GM21447 (cell line): Measurements from ENCODE around the gene SRRM1.
"Not testable (repeated sequence)": the region's sequence is repeated elsewhere in the genome, so short reads cannot be mapped to it uniquely, and the experiment has no call there.

Experiments used
- ATAC-seq: cut with Tn5 transposase; IDR thresholded peaks from one replicate; pipeline ENCODE4 v1.9.1; 2021; ENCODE audit not compliant: unreplicated experiment

The SRRM1 gene

DNA sequence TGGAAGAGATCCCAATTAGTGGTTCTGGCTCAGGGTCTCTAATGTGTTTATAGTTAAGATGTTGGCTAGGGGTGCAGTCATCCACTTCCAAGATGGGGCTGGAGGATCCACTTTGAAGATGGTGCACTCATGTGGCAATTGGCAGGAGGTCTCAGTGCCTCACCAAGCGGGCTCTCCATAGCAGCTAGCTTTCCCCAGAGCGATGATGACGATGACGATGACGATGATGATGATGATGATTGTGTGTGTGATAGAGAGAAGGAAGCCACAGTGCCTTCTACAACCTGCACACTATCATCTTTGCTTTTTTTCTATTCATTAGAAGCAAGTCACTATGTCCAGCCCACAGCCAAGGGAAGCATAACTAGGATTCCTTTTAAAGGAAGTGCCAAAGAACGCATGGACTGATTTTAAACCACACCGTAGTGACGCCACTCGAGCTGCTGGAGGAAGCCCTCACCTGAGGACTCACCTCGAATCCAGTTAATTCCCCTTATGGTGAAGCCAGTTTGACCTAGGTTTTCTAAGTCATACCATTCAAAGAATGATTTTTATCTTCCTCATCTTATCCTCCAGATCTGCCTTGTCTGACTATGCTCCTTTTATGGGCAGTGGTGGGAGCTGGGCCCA is 49.4 kb downstream of the SRRM1 start:
- ATAC-seq: no peak

DNA sequence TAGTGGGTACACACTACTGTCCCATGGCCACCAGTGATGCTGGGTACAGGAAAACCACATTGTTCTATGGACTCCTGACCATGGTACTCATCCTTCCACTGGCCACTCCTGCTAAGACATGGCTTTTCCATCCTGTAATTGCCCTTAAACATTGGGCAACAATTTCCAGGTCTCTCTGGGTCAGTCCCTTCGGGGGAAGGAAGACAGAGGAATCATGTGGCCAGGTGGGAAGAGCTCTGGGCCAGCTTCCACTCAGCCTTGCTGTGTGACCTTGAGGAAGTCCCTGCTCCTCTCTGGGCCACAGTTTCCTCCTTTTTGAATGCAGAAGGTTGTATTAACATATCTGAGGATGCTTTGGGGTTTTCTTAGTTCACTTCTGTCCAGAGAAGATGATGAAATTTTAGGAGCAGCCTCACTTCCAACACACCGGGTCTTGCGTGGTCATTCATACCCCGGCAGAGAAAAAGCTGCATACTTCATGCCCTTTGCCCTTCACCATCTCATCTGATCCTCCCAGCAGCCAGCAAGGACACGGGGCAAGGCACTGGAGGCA is 50.8 kb downstream of the SRRM1 start:
- ATAC-seq: no peak

DNA sequence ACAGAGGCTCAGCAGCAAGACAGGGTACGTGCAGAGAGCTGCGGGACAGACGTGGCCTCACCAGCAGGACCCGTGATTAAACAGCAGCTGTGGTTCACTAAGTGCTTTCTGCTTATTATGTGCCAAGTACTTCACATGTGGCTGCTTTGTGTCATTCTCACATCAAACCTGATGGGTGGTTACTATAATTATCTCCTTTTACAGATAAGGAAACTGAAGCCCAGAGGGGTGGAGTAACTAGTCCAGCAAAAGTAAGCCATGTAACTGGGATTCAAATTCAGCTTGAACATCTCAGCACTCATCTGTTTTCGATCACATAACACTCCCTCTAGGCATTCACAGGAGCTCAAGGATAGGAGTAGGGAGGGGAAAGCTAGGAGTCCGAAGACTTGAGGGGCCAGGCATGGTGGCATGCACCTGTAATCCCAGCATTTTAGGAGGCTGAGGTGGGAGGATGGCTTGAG is 51.3 kb downstream of the SRRM1 start:
- no peak for ATAC-seq

DNA sequence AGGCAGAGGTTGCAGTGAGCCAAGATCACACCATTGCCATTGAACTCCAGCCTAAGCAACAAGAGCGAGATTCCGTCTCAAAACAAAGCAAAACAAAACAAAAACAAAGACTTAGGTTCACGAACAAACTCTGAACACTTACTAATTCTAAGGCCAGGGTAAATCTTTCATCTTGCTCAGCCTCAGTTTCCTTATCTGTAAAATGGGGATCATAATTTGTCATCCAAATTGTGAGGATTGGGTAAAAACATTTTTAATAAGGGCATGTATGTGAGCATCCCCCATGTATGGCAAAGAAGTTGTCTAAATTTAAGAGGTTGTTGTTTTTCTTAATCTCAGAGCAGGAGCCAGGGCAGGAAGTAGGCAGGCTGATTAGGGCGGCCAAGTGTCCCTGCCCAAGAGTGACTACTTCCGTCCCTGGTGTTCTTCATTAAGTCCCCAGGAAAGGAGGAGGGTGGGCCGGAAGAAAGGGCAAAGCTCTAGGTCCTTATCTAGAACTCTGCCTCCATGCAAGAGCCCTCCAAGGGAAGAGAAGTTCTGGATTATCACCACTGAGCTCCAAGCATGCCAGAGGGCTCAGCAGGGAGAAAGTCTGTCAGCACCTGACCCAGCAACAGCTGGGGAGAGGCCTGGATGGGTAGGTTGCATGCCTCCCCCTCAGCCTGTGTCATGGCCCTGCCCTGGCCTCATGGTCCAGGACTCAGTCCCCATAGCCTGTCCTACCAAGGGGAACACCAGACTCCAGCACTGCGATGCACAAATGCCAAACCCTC is 52.3 kb downstream of the SRRM1 start:
- ATAC-seq: no peak

DNA sequence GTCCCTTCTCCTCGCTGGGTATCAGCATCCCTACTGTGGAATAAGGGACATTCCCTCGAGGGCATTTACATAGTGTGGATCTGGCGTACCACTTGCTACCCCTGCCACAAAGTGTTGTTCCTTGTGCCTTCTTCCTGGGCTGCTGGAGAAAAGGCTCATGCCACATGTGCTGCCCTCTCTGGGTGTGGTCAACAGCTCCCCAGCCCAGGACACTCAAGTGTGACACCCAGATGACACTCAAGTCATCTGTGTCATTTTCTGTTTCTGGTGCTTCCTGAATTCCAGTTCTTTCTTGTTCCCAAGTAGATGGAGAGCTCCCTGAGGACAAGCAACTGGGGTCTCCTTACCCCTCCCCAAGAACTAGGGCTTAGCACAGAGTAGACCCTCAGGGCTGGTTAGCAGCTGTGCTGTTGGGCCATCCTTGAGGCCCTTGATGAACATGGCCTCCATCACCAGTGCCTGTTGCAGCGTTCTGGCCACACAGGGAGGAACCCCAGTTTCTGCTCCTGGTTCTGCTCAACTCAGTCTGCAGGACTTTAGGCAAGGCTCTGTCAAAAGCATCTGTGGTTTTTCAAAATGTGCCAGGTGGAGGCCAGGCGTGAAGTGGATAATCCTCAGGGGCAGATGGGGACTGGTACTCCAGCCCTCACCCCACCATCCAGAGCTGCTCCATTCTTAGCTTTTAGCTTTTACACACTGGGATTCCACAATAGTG is 53.1 kb downstream of the SRRM1 start:
- ATAC-seq: no peak

DNA sequence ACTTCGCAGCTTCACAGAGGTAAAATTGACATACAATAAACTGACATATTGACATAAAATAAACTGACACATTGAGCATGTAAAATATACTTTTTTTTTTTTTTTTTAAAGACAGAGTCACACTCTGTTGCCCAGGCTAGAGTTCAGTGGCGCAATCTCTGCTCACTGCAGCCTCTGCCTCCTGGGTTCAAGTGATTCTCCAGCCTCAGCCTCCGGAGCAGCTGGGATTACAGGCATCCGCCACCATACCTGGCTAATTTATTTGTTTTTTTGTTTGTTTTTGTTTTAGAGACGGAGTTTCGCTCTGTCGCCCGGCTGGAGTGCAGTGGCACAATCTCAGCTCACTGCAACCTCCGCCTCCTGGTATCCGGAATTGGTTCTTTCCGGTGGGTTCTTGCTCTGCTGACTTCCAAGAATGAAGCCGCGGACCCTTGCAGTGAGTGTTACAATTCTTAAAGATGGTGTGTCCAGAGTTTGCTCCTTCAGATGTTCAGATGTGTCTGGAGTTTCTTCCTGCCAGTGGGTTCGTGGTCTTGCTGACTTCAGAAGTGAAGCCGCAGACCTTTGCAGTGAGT is 53.7 kb downstream of the SRRM1 start:
- no peak for ATAC-seq

DNA sequence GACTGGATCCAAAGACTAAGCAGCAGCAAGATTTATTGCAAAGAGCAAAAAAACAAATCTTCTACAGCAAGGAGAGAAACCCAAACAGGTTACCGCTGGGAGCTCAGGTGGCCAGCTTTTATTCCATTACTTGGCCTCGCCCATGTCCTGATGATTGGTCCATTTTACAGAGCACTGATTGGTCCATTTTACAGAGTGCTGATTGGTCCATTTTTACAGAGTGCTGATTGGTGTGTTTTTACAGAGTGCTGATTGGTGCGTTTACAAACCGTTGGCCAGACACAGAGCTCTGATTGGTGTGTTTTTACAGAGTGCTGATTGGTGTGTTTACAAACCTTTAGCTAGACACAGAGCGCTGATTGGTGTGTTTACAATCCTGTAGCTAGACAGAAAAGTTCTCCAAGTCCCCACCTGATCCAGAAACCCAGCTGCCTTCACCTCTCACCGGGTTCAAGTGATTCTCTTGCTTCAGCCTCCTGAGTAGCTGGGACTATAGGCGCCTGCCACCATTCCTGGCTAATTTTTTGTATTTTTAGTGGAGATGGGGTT is 54.4 kb downstream of the SRRM1 start:
- not testable (repeated sequence) for ATAC-seq

DNA sequence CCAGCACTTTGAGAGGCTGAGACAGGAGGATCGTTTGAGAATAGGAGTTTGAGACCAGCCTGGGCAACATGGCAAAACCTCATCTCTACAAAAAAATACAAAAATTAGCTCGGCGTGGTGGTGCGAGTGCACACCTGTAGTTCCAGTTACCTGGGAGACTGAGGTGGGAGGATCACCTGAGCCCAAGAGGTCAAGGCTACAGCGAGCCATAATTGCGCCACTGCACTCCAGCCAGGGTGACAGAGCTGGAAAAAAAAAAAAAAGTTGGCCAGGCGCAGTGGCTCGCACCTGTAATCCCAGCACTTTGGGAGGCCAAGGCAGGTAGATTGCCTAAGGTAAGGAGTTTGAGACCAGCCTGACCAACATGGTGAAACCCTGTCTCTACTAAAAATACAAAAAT is 55.2 kb downstream of the SRRM1 start:
- ATAC-seq: not testable (repeated sequence)

DNA sequence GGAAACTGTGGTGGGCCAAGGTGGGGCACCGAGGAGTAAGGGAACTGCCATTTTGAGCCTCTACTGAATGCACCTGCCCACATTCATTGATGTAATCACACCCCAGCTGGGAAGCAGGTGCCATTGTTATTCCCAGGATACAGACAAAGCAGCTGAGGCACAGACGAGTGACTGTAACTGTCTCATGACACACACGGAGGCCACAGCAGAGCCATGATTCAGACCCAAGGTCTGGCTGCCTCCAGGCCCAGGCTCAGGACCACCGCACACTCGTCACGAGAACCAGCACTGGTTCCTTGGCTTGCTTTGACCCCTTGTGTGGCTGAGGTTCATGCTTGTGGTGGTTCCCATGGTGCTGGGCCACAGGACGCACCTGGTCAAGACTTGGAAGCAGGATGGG is 56.5 kb downstream of the SRRM1 start:
- ATAC-seq: no peak

DNA sequence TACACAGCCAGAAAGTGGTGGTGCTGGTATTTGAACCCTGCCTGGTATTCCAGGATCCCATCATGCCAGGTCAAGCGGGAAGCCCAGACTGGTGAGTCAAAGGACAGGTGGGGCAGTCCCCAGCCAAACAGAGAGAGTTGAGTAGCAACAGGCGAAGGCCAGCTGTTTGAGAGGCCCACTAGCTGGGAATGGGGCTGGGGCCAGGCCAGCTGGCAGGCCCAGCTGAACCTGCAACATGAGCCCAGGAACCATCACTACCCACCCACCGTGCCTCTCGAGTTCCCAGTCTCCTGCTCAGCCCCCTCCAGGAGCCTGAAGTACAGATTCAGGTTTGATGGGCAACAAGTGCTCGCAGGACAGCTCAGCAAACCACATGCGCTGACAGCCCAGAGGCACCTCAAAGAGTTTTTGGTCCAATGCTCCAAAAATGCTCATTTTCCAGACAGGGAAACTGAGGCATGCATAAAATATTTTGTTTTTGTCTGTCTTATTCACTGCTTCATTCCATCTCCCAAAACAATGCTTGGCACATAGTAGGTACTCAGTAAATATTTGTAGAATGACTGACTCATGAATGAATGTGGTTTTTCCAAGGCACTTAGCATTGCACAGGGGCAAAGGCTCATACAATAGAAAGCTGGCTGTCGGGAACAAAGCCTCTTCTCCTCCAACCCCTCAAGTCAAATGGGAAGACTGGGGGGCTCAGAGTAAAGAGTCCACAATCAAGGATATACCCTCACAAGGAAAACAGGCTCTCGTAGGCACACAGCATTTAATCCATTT is 59.6 kb downstream of the SRRM1 start:
- no peak for ATAC-seq

DNA sequence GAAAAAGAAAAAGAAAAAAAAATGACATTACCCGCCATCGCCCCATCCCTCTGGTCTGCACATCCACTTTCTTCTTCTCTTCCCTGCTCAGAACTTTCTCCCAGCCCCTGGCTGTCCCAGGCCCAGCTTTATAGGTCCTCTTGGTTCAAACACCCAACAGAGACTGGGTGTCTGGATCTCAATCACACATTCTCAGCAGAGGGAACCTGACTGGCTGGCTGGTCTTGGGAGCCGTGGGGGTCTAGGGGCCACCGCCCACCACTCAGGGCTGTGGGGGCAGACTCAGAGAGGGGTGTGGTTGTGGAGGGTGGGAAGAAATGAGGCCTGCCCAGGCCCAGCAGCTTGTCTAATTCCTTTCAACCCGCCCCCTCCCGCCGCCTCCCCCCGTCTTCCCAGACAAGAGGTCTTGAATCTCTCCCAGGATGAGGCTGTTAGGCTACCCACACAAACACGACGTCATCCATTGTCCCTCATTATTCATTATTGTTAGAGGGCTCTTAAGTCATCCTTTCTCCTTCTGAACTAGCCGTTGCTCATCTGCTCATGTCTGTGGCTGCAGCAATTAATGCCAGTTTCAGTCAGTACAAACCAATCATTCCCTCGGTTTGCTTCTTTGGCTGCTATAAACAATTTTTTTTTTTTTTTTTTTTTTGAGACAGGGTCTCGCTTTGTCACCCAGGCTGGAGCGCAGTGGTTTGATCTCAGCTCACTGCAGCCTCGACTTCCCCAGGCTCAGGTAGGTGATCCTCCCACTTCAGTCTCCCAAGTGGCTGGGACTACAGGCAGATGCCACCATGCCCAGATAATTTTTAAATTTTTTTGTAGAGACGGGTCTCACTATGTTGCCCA is 61.5 kb downstream of the SRRM1 start:
- ATAC-seq: no peak

DNA sequence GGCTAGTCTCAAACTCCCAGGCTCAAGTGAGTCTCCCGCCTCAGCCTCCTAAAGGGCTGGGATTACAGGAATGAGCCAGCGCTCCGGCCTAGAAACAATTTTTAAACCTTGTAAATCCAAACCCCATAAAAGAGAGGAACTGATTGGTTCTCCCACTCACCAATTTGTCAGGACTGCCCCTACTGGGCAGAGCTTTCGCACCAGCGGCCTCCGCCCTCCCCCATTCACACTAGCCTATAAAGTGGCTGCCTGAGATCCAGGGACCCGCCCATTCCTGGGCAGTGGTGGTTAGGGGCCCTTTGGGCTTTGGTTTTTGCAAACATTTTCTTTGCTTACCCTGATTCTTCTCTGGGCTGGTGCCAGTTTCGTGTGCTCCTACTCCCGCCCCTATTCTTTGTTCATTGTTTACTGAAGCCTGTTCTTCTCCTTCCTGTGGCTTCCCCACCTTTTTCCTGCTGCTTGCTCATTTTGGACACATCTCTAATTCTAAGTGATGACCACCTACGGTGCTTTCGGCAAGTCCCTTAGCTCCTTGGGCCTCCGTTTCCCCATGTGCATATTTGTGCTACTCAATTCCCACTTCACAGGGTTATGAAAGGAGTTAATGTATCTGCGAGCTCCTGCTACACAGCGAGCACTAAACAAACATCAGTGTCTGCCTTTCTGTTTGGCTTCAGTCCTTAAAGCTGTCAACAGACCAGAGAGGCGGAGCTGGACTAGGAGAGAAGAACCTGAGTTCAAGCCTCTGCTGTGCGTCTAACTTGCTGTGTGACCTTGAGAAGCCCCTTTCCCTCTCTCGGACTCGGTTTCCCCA is 62.4 kb downstream of the SRRM1 start:
- ATAC-seq: no peak

DNA sequence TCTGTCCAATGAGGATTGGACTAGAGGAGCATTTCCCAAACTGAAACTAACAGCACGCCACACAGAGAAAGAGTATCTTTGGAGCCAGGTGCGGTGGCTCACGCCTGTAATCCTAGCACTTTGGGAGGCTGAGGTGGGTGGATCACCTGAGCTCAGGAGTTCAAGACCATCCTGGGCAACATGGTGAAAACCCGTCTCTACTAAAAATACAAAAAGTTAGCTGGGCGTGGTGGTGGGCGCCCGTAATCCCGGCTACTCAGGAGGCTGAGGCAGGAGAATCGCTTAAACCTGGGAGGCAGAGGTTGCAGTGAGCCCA is 62.9 kb downstream of the SRRM1 start:
- not testable (repeated sequence) for ATAC-seq

DNA sequence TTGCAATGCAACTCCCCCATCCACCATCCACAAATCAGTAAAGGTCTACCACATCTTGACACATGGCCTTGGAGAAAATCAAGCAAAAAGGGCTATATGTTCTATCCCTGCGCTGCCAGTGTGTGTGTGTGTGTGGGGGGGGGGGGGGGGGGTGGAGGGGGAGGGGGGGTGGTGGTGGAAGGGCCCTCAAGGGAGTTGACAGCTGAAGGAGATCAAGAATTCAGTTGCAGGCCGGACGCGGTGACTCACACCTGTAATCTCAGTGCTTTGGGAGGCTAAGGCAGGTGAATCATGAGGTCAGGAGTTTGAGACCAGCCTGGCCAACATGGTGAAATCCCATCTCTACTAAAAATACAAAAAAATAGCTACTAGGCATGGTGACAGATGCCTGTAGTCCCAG is 64.6 kb downstream of the SRRM1 start:
- no peak for ATAC-seq

DNA sequence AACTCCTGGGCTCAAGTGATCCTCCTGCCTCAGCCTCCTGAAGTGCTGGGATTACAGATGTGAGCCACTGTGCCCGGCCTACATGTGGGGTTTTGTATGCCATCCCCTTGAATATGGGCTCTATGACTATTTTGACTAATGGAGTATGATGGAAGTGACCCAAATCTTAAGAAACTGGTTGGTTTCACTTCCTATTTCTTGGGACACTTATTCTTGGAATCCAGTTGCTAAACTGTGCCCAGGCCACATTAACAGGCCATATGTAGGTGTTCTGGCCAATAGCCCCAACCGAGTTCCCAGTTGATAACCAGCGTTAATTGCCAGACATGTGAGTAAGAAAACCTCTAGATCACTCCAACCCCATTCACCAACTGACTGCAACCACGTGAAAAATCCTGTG is 65.8 kb downstream of the SRRM1 start:
- no peak for ATAC-seq

DNA sequence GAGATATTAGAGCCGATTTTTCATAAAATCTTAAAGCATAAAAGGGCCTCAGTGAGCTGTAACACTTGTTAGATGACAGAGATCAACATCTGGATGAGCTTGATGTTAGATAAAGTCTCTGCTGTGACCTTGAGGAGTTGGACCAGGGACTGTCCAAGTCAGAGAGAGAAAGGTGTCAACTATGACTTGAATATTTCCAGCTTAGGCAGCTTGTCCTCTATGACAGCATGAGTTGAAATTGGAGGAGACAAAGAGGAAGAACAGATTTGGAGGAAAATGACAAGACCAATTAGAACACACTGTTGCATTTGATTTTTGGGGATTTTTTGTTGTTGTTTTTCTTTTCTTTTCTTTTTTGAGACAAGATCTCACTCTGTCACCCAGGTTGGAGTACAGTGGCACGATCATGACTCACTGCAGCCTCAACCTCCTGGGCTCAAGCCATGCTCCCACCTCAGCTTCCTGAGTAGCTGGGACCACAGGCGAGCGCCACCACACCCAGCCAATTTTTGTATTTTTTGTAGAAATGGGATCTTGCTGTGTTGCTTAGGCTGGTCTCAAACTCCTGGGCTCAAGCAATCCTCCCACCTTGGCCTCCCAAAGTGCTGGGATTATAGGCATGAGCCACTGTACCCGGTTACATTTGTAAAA is 66.8 kb downstream of the SRRM1 start:
- no peak for ATAC-seq

DNA sequence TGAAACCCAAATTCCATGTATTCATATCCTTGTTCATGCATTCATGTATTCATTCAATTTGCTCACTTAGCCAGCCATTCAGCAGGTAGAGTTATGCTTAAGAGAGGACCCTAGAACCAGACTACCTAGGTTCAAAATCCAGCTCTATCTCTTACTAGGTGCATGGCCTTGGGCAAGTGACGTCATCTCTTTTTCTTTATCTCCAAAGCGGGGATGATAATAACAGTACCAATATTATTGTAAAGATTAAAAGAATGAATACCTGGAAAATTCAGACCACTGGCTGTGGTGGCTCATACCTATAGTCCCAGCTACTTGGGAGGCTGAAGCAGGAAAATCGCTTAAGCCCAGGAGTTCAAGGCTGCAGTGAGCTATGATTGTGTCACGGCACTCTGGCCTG is 68.2 kb downstream of the SRRM1 start:
- ATAC-seq: no peak

DNA sequence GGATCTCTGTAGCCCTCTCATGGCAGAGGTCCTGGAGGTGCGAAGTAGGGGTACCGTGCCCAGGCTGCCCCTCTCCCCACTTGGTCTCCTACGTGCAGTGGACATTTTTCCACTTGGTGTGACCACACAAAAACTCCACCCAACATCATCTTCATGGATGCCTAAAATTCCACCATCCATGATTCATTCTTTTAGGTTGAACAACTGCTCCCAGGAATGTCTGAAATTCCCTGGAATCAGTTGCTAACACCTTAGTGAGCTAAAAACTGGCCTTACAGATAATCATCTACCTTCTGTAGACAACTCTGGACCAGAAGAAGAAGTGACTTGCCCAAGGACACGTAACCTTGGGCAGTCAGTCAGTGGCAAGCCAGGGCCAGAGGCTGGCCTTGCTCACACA is 70.1 kb downstream of the SRRM1 start:
- ATAC-seq: no peak
